MCF 10A (cell line): ENCODE measurements around the gene STPG1. TPM values are rescaled to one million over a fixed set of nuclear protein-coding genes. Genes with fewer than 3 reads are reported as not detected.

Experiments
- BruUV-seq: library from RNA; stranded (reverse); fragments of 400-500 nt; replicated peaks from 2 replicates; lab custom pipeline; 2021; lab: Mats Ljungman, UMichigan
- CTCF ChIA-PET: fragments of 300-600 bp; sonication (Branson Sonifier 250); formaldehyde crosslinking; extraction: SDS; loops from one replicate; lab custom pipeline; 2021; ENCODE audit warnings: antibody characterized with exemption, inconsistent platforms; lab: Yijun Ruan, JAX
- POLR2A ChIA-PET: fragments of 300-600, 350-650 bp; sonication (Branson Sonifier 250); formaldehyde crosslinking; extraction: SDS; loops from one replicate; lab custom pipeline; 2020; ENCODE audit warnings: antibody characterized with exemption, inconsistent platforms; lab: Yijun Ruan, JAX
- DNase-seq: peaks from one replicate; pipeline ENCODE4 v3.0.0-alpha.2; 2018; ENCODE audit not compliant: unreplicated experiment
- H3K27ac Mint-ChIP-seq: one replicate; pipeline ENCODE4 v1.8.0; 2022; ENCODE audit warnings: mild to moderate bottlenecking, low read depth, mixed read lengths; ENCODE audit not compliant: unreplicated experiment
- H3K27me3 Mint-ChIP-seq: one replicate; pipeline ENCODE4 v1.8.0; 2022; ENCODE audit warnings: mixed read lengths; ENCODE audit not compliant: insufficient read depth, unreplicated experiment
- H3K36me3 Mint-ChIP-seq: one replicate; pipeline ENCODE4 v1.8.0; 2022; ENCODE audit warnings: mild to moderate bottlenecking, moderate library complexity, mixed read lengths; ENCODE audit not compliant: insufficient read depth, unreplicated experiment
- H3K4me1 Mint-ChIP-seq: one replicate; pipeline ENCODE4 v1.8.0; 2022; ENCODE audit warnings: mixed read lengths; ENCODE audit not compliant: insufficient read depth, unreplicated experiment
- H3K4me3 Mint-ChIP-seq: one replicate; pipeline ENCODE4 v1.8.0; 2022; ENCODE audit warnings: mild to moderate bottlenecking, moderate library complexity, mixed read lengths; ENCODE audit not compliant: unreplicated experiment
- H3K9me3 Mint-ChIP-seq: one replicate; pipeline ENCODE4 v1.8.0; 2022; ENCODE audit warnings: mixed read lengths; ENCODE audit not compliant: unreplicated experiment
- CTCF ChIP-seq: fragments of 200-600 bp; IDR thresholded peaks from one replicate; pipeline ENCODE4 v1.8.0; 2022; ENCODE audit warnings: antibody characterized with exemption, mild to moderate bottlenecking; ENCODE audit not compliant: unreplicated experiment
- intact Hi-C: fragments of 100-400 bp; cut with micrococcal nuclease; formaldehyde crosslinking; loops from 2 replicates; pipeline ENCODE4 v1.14.1; 2022
- total RNA-seq: library from RNA; stranded (reverse); gene quantifications from 2 replicates; pipeline ENCODE4 v1.2.3, GENCODE V29; 2022

Gene STPG1
- total RNA-seq, 1 experiment from 2014 or later: 19.7 TPM

DNA sequence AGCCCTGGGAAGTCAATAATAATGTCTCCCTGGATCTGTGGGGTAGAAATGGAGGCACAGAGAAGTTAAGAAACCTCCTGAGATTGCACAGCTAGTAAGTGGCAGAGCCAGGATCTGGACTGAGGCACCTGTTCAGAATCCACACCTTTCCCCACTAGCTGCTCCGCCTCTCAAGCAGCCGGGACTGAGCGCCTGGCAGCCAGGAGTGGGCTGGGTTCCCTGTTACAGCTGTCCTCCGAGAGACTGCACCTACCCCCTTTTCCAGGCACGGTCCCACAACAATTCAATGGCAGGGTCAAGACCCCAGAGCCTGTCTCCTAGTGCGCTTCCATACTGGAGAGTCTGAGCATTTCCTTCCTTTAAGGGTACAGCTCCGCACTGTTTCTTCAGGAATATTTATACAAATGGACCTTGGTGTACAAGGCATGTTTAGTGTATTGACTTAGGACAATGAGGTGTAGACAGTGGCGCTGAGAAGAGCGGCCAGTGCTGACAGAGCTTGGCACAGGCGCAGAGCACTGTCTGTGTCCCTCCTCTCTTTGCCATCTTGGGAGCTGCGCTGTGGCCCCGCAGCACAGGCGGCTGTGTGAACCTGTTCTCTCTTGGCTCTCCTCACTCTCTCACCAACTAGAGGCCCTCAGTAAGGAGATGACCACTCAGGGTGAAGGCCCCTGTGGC, 70.0 kb downstream of the STPG1 start:
- no peak for TF ChIP-seq CTCF
- intact Hi-C loops: no loop called here
- BruUV-seq: no TSS peak
- H3K27ac Mint-ChIP-seq: no peak overlapping the region
- no peaks in the 10 kb centered on the region for H3K9me3 Mint-ChIP-seq
- H3K36me3 Mint-ChIP-seq: peaks cover 12% of the 10 kb centered on the region
- ChIA-PET POLR2A (no interaction called here), CTCF (no interaction called here)
- H3K4me3 Mint-ChIP-seq: no peak overlapping the region
- H3K4me1 Mint-ChIP-seq: no peaks in the 10 kb centered on the region
- no peak for DNase-seq
- H3K27me3 Mint-ChIP-seq: no peaks in the 10 kb centered on the region

GRCh38 chr1:24341260-24341659, 72.3 kb downstream of the STPG1 start:
- no peak overlapping the region for H3K27ac Mint-ChIP-seq
- no peak for TF ChIP-seq CTCF

GRCh38 chr1:24340770-24341169, 72.8 kb downstream of the STPG1 start:
- Mint-ChIP-seq H3K4me3 (no peak overlapping the region), H3K36me3 (peaks cover 19% of the 10 kb centered on the region), H3K4me1 (peaks cover 10% of the 10 kb centered on the region), H3K27me3 (no peaks in the 10 kb centered on the region), H3K27ac (no peak overlapping the region), H3K9me3 (no peaks in the 10 kb centered on the region)
- BruUV-seq: no TSS peak
- DNase-seq: no peak
- no peak for TF ChIP-seq CTCF
- CTCF ChIA-PET: no interaction called here
- POLR2A ChIA-PET: interaction anchor here (0.8 kb wide), 1 partner anchor 20 kb away, joined by 3 read pairs; no protein-coding TSS in a partner anchor
- intact Hi-C loops: no loop called here

More at GRCh38 chr1:24341260-24341659, 72.3 kb downstream of the STPG1 start:
- no peak for DNase-seq
- peaks cover 5% of the 10 kb centered on the region for H3K4me1 Mint-ChIP-seq
- peaks cover 19% of the 10 kb centered on the region for H3K36me3 Mint-ChIP-seq
- no peaks in the 10 kb centered on the region for H3K9me3 Mint-ChIP-seq
- H3K27me3 Mint-ChIP-seq: no peaks in the 10 kb centered on the region
- ChIA-PET POLR2A (interaction anchor here (0.8 kb wide), 1 partner anchor 20 kb away, joined by 3 read pairs; no protein-coding TSS in a partner anchor), CTCF (no interaction called here)
- intact Hi-C loops: no loop called here
- BruUV-seq: no TSS peak
- H3K4me3 Mint-ChIP-seq: no peak overlapping the region

GRCh38 chr1:24339996-24340395, 73.6 kb downstream of the STPG1 start:
- no peak for TF ChIP-seq CTCF
- Mint-ChIP-seq H3K27ac (no peak overlapping the region), H3K9me3 (no peaks in the 10 kb centered on the region), H3K4me1 (peaks cover 10% of the 10 kb centered on the region), H3K4me3 (no peak overlapping the region), H3K27me3 (no peaks in the 10 kb centered on the region), H3K36me3 (peaks cover 19% of the 10 kb centered on the region)
- BruUV-seq: no TSS peak
- ChIA-PET POLR2A (no interaction called here), CTCF (no interaction called here)
- intact Hi-C loops: no loop called here
- DNase-seq: no peak
